HG03060 (cell line): ENCODE data around the gene BSPH1.
"Not testable (repeated sequence)": the region's sequence is repeated elsewhere in the genome, so short reads cannot be mapped to it uniquely, and the experiment has no call there.

Experiments
- ATAC-seq: cut with Tn5 transposase; IDR thresholded peaks from one replicate; pipeline ENCODE4 v1.9.1; 2021; ENCODE audit warnings: low read depth, moderate number of reproducible peaks; ENCODE audit not compliant: unreplicated experiment

The BSPH1 gene

DNA sequence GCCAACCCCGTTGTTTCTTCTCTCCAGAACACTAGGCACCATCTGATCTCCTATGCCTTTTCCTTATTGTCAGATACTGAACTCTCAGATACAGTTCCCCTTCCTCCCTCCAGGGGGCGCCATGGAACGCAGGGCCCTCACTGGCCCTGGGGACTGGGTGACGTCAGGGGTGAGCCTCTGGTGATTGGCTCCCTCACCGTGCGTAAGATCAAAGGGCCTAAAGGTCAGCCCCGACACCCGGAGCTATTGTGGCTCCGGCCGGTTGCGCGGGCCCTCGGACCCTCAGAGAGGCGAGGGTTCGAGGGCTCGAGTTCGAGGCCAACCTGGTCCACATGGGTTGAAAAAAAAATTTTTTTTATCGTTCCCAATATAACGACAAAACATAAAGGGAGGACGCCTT is 63.4 kb downstream of the BSPH1 start:
- ATAC-seq = not testable (repeated sequence)

DNA sequence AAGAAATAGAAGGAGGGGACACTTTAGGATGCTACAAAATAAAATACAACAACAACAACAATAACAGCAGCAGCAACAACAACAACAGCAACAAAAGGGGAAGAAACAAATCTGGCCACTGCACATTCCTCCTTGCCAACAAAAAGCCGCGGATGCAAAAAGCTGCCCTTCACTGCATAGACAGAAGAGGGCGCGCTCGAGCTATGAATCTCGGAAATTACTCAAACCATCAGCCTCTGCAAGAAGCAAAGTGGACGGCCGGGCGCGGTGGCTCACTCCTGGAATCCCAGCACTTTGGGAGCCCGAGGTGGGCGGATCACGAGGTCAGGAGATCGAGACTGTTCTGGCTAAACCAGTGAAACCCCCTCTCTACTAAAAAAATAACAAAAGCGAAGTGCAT is 71.9 kb downstream of the BSPH1 start:
- ATAC-seq = not testable (repeated sequence)
